Activated naive CD4-positive, alpha-beta T cell treated with anti-CD3 and anti-CD28 coated beads, Interleukin-2, amount 50 U/mL, for 24 hours (primary cell): ENCODE data around the gene ALDOA.
"Not testable (repeated sequence)": the region's sequence is repeated elsewhere in the genome, so short reads cannot be mapped to it uniquely, and the experiment has no call there.

Source experiments
- H3K27ac Mint-ChIP-seq: one replicate; pipeline ENCODE4 v1.8.0; 2021; ENCODE audit warnings: mild to moderate bottlenecking, mixed read lengths
- H3K27me3 Mint-ChIP-seq: one replicate; pipeline ENCODE4 v1.8.0; 2021; ENCODE audit warnings: mixed read lengths
- H3K36me3 Mint-ChIP-seq: one replicate; pipeline ENCODE4 v1.8.0; 2021; ENCODE audit warnings: mixed read lengths
- H3K4me1 Mint-ChIP-seq: one replicate; pipeline ENCODE4 v1.8.0; 2021; ENCODE audit warnings: mixed read lengths
- H3K4me3 Mint-ChIP-seq: one replicate; pipeline ENCODE4 v1.8.0; 2021; ENCODE audit warnings: mild to moderate bottlenecking, mixed read lengths
- H3K9me3 Mint-ChIP-seq: one replicate; pipeline ENCODE4 v1.8.0; 2021; ENCODE audit warnings: mixed read lengths

ALDOA gene

DNA sequence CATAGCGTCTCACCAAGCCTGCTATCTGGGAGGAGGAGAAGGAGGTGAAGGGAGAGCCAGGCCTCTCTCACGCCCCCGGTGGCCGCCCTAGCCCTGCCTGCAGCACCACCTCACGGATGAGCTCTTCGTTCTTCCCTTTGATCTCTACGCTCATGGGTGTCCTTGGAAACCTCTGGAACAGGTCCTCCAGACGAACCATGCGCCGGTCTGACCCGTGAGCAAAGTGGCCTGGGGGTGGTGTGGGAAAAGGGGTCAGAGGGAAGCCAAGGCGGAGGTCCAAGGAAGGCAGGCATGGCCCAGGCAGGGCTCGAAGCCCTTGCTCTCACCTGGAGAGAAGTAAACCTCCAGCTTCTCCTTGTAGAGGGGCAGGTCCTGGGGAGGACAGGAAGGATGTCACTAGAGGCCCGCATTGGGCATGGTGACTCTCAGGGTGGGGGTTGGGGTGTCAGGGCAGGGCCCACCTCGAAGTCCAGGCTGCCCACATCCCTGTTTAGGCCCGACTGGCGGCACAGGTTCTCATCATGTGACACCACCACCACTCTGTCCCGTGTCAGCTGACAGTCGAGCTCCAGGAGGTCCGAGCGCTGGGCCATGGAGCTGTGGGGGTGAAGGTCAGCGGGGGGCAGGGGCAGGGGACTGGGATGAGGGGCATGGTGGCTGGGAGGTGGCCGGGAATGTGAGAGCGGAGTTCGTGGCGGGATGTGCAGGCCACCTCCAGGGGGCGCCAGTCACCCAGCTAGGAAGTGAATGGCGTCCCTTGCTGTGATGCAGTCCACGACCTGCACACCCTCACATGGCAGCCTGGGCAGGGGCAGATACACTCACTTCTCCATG, 46.9 kb downstream of the ALDOA start:
- Mint-ChIP-seq H3K27ac (no peak overlapping the region), H3K9me3 (no peaks in the 10 kb centered on the region)

GRCh38 chr16:30113031-30113710, 47.6 kb downstream of the ALDOA start, which contains the start of gene GDPD3:
TSS of gene GDPD3 (minus strand) at chr16:30113537. CDS start at chr16:30113478, 59 bp downstream.
- no peaks in the 10 kb centered on the region for H3K27me3 Mint-ChIP-seq
- H3K4me3 Mint-ChIP-seq, result no peak within 1 kb of the TSS
- peaks cover 2% of the 10 kb centered on the region for H3K36me3 Mint-ChIP-seq
- no peaks in the 10 kb centered on the region for H3K9me3 Mint-ChIP-seq
- H3K27ac Mint-ChIP-seq, result no peak within 1 kb of the TSS
- H3K4me1 Mint-ChIP-seq, result peaks cover 11% of the 10 kb centered on the region

More for the DNA sequence above, 46.9 kb downstream of the ALDOA start:
- peaks cover 11% of the 10 kb centered on the region for H3K4me1 Mint-ChIP-seq
- no peak overlapping the region for H3K4me3 Mint-ChIP-seq
- H3K36me3 Mint-ChIP-seq, result peaks cover 2% of the 10 kb centered on the region
- H3K27me3 Mint-ChIP-seq, result no peaks in the 10 kb centered on the region

DNA sequence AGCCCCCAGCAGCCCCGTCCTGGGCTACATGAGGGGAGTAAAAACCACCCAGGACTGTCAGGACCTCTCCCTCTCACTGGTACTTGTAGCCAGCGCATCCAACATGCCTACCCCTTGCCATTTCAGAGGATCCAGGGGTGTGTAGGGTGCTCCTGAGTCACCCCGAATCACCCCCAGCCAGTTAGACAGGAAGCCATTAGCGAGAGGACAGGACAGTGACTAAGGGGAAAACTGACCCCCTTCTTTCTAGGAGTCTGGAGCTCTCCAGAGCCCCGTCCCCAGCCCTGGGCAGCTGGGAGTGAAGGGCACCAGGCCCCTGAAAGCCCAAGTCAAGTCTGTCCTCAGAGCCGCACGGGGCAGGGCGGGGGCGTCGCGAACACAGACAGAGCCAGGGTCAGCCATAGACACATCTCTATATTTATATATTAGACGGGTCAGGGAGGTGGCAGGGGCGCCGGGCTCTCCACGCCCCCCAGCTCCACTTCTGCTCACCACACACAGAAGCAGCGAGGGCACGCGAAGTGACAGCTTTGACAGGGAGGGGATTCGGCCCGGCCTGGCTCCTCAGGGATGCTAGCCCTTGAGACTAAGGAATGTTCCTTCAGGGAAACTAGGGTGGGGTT, 48.3 kb downstream of the ALDOA start:
- Mint-ChIP-seq H3K27ac (no peak overlapping the region), H3K9me3 (no peaks in the 10 kb centered on the region), H3K4me1 (peaks cover 11% of the 10 kb centered on the region), H3K36me3 (peaks cover 2% of the 10 kb centered on the region), H3K27me3 (no peaks in the 10 kb centered on the region), H3K4me3 (no peak overlapping the region)

DNA sequence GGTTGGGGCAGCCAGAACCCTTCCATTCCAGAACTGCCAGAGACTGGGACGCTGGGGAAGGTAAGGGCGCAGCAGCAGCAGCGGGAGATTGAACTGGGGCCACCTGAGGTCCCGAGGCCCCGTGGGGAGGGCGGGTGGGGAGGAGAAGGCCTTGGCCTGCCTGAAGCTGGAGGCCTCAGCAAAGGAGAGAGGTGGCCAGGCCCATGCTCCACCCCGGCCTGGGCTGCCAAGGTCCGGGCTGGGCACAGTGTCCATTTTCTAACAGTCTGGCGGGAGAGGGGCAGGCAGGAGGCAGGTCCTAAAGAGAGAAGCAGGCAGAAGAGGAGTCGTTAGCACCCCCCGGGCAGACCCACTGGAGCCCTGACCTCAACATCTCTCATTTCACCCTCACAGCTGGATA, 48.9 kb downstream of the ALDOA start:
- H3K4me3 Mint-ChIP-seq, result no peak overlapping the region
- H3K27me3 Mint-ChIP-seq, result no peaks in the 10 kb centered on the region
- no peaks in the 10 kb centered on the region for H3K9me3 Mint-ChIP-seq
- no peak overlapping the region for H3K27ac Mint-ChIP-seq
- H3K4me1 Mint-ChIP-seq, result peaks cover 15% of the 10 kb centered on the region
- peaks cover 2% of the 10 kb centered on the region for H3K36me3 Mint-ChIP-seq

- not testable (repeated sequence) for H3K27me3 Mint-ChIP-seq, H3K27ac Mint-ChIP-seq, H3K36me3 Mint-ChIP-seq, H3K9me3 Mint-ChIP-seq, H3K4me3 Mint-ChIP-seq
- H3K4me1 Mint-ChIP-seq, result peaks cover 17% of the 10 kb centered on the region
These were observed 49.3 kb downstream of the ALDOA start for GRCh38 chr16:30114833-30115232.

GRCh38 chr16:30115238-30115637, 49.7 kb downstream of the ALDOA start:
- Mint-ChIP-seq H3K4me1 (peaks cover 21% of the 10 kb centered on the region), H3K27ac (no peak overlapping the region), H3K9me3 (no peaks in the 10 kb centered on the region), H3K4me3 (no peak overlapping the region), H3K27me3 (no peaks in the 10 kb centered on the region), H3K36me3 (peaks cover 2% of the 10 kb centered on the region)

DNA sequence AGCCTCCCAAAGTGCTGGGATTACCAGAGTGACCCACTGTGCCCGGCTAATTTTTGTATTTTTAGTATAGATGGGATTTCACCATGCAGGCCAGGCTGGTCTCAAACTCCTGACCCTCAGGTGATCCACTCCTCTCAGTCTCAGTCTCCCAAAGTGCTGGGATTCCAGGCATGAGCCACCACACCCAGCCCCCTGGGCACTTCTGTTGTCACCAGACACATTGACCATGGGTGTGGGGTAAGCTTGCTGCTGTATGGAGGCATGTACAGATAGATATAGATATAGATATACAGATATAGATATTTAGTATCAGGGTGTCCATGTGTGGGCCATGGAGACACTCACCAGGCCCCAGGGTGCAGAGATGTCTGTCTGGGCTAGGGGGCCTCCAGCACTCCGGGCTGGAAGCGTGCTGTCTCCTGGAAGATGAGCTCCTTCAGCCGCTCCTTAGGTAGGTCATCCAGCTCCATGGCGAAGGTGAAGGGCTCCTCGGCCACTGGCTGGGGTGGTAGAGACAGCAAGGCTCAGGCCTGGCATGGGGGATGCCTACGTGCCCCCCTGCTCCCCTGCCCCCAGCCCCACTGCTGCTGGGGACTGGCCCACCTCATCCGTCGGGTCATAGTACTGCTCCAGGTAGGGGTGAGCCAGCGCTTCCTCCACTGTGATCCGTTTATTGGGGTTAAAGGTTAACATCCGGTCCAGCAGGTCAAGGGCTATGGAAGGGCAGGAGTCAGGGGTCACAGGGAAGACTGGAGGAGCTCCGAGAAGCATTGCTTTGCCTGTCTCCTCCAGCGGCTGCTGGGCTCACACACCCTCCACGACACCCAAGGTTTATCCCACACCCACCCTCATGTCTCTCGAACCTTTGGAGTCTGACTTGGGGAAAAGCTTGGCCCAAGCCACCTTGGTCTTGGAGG, 51.0 kb downstream of the ALDOA start:
- H3K27ac Mint-ChIP-seq, result no peak overlapping the region
- no peak overlapping the region for H3K4me3 Mint-ChIP-seq
- H3K36me3 Mint-ChIP-seq, result no peaks in the 10 kb centered on the region
- no peaks in the 10 kb centered on the region for H3K9me3 Mint-ChIP-seq
- peaks cover 27% of the 10 kb centered on the region for H3K4me1 Mint-ChIP-seq
- H3K27me3 Mint-ChIP-seq, result no peaks in the 10 kb centered on the region

GRCh38 chr16:30117768-30118167, 52.2 kb downstream of the ALDOA start:
- H3K27me3 Mint-ChIP-seq, result no peaks in the 10 kb centered on the region
- H3K27ac Mint-ChIP-seq, result no peak overlapping the region
- H3K4me3 Mint-ChIP-seq, result no peak overlapping the region
- H3K9me3 Mint-ChIP-seq, result no peaks in the 10 kb centered on the region
- no peaks in the 10 kb centered on the region for H3K36me3 Mint-ChIP-seq
- peaks cover 35% of the 10 kb centered on the region for H3K4me1 Mint-ChIP-seq

DNA sequence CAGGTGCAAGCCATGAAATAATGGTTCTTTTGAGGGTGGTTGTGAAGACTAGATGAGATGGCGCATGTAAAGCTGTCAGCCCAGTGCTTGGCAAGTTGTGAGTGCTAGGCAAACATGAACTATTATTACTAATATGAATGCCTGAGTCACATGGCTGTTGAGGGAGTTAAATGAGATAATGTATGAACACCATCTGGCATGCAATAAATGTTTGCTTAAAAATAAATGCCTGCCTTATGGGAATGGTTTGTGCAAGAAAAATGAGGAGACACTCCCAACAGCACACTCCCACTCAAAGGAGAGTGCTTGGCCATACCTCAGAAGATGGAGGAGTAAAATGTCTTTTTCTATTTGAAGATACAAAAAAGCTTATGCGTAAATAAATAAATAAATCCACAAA, 53.9 kb downstream of the ALDOA start:
- H3K4me3 Mint-ChIP-seq, result no peak overlapping the region
- H3K27ac Mint-ChIP-seq, result no peak overlapping the region
- H3K27me3 Mint-ChIP-seq, result no peaks in the 10 kb centered on the region
- H3K9me3 Mint-ChIP-seq, result no peaks in the 10 kb centered on the region
- peaks cover 29% of the 10 kb centered on the region for H3K4me1 Mint-ChIP-seq
- no peaks in the 10 kb centered on the region for H3K36me3 Mint-ChIP-seq
